22Rv1 (cell line): ENCODE data around the gene CDC37.

Experiments
- CTCF ChIP-seq: fragments of 450-650 bp; IDR thresholded peaks from 2 replicates; pipeline ENCODE4 v1.5.1; 2017; ENCODE audit warnings: mild to moderate bottlenecking
- ZFX ChIP-seq: fragments of 450-650 bp; IDR thresholded peaks from 2 replicates; pipeline ENCODE4 v1.6.1; 2017; ENCODE audit warnings: antibody characterized with exemption, borderline replicate concordance

DNA sequence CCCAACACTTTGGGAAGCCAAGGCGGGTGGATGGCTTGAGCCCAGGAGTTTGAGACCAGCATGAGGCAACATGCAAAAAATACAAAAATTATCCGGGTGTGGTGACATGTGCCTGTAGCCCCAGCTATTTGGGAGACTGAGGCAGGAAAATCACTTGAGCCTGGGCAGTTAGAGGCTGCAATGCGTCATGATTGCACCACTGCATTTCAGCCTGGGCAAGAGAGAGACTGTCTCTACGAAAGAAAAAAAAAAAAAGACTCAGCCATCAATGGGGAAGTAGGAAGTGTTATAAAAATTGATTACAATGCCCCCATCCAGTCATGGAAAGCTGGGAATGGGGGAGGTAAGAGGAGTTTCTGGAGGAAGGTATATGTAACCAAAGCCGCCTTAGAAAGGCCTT is 28.4 kb downstream of the CDC37 start:
- TF ChIP-seq CTCF: no peak
- TF ChIP-seq ZFX: no peak
